A673 (cell line): ENCODE measurements around the gene RBM12. TPM values are rescaled to one million over a fixed set of nuclear protein-coding genes. Genes with fewer than 3 reads are reported as not detected.
A peak's percentile ranks its signal among the peaks of the same experiment; 100 is the strongest.

ENCODE experiments used
- BruUV-seq: library from RNA; stranded (reverse); fragments of 400-500 nt; replicated peaks from 2 replicates; lab custom pipeline; 2021; lab: Mats Ljungman, UMichigan
- CTCF ChIA-PET: fragments of 300-600 bp; sonication (Branson Sonifier 250); formaldehyde crosslinking; loops from one replicate; lab custom pipeline; 2022; ENCODE audit warnings: antibody characterized with exemption; lab: Charles Lee
- POLR2A ChIA-PET: fragments of 300-600 bp; sonication (Branson Sonifier 250); formaldehyde crosslinking; loops from one replicate; lab custom pipeline; 2022; ENCODE audit warnings: antibody characterized with exemption; ENCODE audit not compliant: low non-redundant PET; lab: Charles Lee
- DNase-seq: peaks from one replicate; pipeline ENCODE4 v3.0.0-alpha.2; 2015; ENCODE audit warnings: low spot score
- H3K27ac ChIP-seq: fragments of 200-600 bp; sonication (generic); 2 replicates; pipeline ENCODE4 v1.5.1; 2016; ENCODE audit warnings: mixed run types, low read depth, mild to moderate bottlenecking, mixed read lengths, antibody characterized with exemption, low read length; ENCODE audit not compliant: poor library complexity, severe bottlenecking
- H3K27me3 ChIP-seq: fragments of 200-600 bp; sonication (generic); replicated peaks from 2 replicates; pipeline ENCODE4 v1.6.1; 2017; ENCODE audit warnings: mixed run types, low read depth, mild to moderate bottlenecking, mixed read lengths, antibody characterized with exemption, low read length; ENCODE audit not compliant: insufficient read depth, poor library complexity
- H3K36me3 ChIP-seq: fragments of 200-600 bp; sonication (generic); 2 replicates; pipeline ENCODE4 v1.6.1; 2016; ENCODE audit warnings: mixed run types, mild to moderate bottlenecking, mixed read lengths, antibody characterized with exemption, low read length; ENCODE audit not compliant: insufficient read depth, poor library complexity, severe bottlenecking
- H3K4me1 ChIP-seq: fragments of 200-600 bp; sonication (generic); 2 replicates; pipeline ENCODE4 v1.6.1; 2017; ENCODE audit warnings: mixed run types, mild to moderate bottlenecking, mixed read lengths, antibody characterized with exemption, low read length; ENCODE audit not compliant: insufficient read depth, poor library complexity, severe bottlenecking
- H3K4me3 ChIP-seq: fragments of 200-600 bp; sonication (generic); 2 replicates; pipeline ENCODE4 v1.5.1; 2016; ENCODE audit warnings: low read depth, mixed run types, mild to moderate bottlenecking, mixed read lengths, low read length; ENCODE audit not compliant: poor library complexity, severe bottlenecking
- H3K9me3 ChIP-seq: fragments of 200-600 bp; sonication (generic); 2 replicates; pipeline ENCODE4 v1.6.1; 2016; ENCODE audit warnings: mixed run types, low read depth, mild to moderate bottlenecking, mixed read lengths, antibody characterized with exemption, low read length; ENCODE audit not compliant: poor library complexity, severe bottlenecking
- EZH2 ChIP-seq: fragments of 200-600 bp; sonication (generic); IDR thresholded peaks from 2 replicates; pipeline ENCODE4 v1.6.1; 2017; ENCODE audit warnings: borderline replicate concordance, low read depth, mild to moderate bottlenecking, mixed read lengths, antibody characterized with exemption, low read length; ENCODE audit not compliant: poor library complexity, severe bottlenecking
- intact Hi-C: fragments of 100-400 bp; cut with micrococcal nuclease; formaldehyde crosslinking; loops from one replicate; pipeline ENCODE4 v1.10.0; 2022; ENCODE audit not compliant: unreplicated experiment
- total RNA-seq: library from RNA; stranded (reverse); gene quantifications from 2 replicates; pipeline ENCODE4 v1.2.3, GENCODE V29; 2021
- TF ChIP-seq, protein P1 (sequence below): fragments of 300-800, 200-600 bp; sonication (generic); conservative IDR thresholded peaks from 2 replicates; pipeline ENCODE4 v1.5.1; 2017; ENCODE audit warnings: low read depth, mild to moderate bottlenecking, antibody characterized with exemption, low read length, moderate library complexity, mixed read lengths

The RBM12 gene
- total RNA-seq, 1 experiment from 2014 or later = 124 TPM

DNA sequence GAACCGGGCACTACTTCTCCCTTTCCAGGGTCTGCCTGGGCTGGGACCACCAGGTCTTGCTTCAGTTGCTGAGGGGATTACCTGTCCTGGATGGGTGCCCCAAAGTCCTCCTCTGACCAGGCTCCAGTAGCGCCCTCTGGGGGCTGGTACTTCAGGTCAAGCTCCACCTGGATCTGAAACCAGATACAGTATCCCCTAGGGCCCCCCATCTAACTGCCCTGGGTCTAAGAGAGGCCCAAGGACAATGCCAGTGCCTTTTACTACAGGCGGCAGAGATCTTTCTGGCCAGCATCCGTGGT lies 60.3 kb downstream of the RBM12 start:
- ChIA-PET POLR2A (interaction anchor here (0.6 kb wide), 1 partner anchor 9 kb away, joined by 8 read pairs; no protein-coding TSS in a partner anchor), CTCF (no interaction called here)

DNA sequence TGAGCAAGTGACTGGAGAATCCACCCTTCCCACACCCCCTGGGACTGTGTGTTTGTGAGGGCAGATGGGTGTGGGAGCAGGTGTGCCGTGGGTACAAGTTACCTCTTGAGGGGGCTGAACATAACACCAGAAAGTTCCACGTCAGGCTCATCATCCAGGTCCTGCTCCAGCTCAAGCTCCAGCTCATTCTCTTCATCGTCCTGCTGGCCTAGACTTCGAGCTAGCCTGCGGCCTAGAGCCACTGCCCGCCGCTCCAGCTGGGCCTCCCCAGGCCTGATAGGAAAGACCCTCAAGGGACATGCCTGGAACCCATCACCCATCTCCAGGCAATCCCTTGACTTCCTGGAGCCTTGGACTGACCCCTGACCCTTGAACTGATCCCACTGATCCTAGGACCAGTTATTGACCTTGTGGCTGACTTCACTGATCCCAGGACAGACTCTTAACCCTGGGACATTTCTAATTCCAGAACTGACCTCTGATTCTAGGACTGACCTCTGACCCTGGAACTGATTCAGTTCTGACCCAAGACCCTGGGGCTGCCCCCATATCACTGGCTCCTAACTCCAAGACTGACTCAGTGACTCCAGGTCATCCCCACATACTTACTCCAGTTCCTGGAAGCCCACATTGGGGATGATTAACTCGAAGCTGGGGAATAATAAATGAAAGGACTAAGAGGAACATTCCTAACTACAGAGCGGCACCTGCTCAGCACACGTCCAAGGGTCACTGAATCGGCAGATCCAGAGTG lies 60.8 kb downstream of the RBM12 start:
- Histone ChIP-seq H3K4me1 (peaks cover 11% of the 10 kb centered on the region), H3K36me3 (no peaks in the 10 kb centered on the region), H3K27ac (no peak overlapping the region), H3K4me3 (no peak overlapping the region), H3K27me3 (peaks cover 3% of the 10 kb centered on the region), H3K9me3 (no peaks in the 10 kb centered on the region)
- ChIA-PET CTCF (no interaction called here), POLR2A (no interaction called here)
- intact Hi-C loops = no loop called here
- TF ChIP-seq, protein P1, sequence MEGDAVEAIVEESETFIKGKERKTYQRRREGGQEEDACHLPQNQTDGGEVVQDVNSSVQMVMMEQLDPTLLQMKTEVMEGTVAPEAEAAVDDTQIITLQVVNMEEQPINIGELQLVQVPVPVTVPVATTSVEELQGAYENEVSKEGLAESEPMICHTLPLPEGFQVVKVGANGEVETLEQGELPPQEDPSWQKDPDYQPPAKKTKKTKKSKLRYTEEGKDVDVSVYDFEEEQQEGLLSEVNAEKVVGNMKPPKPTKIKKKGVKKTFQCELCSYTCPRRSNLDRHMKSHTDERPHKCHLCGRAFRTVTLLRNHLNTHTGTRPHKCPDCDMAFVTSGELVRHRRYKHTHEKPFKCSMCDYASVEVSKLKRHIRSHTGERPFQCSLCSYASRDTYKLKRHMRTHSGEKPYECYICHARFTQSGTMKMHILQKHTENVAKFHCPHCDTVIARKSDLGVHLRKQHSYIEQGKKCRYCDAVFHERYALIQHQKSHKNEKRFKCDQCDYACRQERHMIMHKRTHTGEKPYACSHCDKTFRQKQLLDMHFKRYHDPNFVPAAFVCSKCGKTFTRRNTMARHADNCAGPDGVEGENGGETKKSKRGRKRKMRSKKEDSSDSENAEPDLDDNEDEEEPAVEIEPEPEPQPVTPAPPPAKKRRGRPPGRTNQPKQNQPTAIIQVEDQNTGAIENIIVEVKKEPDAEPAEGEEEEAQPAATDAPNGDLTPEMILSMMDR = no peak
- TF ChIP-seq EZH2 = no peak
- DNase-seq = no peak
- no TSS peak for BruUV-seq

More for the DNA sequence above, 60.3 kb downstream of the RBM12 start:
- H3K36me3 ChIP-seq = no peaks in the 10 kb centered on the region
- TF ChIP-seq, protein P1 = peak; percentile 53
- TF ChIP-seq EZH2 = no peak
- peaks cover 3% of the 10 kb centered on the region for H3K27me3 ChIP-seq
- no peak overlapping the region for H3K27ac ChIP-seq
- H3K9me3 ChIP-seq = no peaks in the 10 kb centered on the region
- peaks cover 11% of the 10 kb centered on the region for H3K4me1 ChIP-seq
- no peak overlapping the region for H3K4me3 ChIP-seq
- BruUV-seq = no TSS peak
- intact Hi-C loops = no loop called here
- DNase-seq = no peak

DNA sequence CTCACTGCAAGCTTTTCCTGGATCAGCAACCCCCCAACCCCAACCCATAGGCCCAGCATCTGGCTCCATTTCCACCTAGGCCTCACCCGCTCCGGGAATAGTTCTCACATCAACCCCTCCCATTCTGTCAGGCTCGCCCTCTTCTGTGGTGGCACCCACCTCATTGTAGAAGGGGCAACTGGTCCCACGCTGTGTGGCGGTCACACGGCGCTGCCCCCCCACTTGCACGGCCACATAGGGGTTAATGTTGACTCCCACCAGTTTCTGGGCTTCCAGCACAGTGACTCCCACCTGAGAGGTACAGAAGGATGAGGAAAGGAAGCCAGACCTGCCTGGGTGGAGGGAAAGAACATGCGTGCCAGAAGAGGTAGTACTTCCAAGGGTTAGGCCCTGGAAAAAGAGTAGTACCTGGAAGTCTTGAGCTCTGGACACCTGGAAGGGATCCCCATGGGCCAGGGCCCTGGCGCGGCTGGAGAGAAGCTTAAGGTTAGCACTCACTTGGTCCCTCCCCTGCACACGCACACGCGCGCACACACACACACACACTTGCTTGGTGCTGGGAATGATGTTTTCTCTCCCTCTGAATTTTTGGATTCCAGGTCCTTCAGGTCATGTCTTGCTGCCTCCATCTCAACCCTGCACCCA lies 61.7 kb downstream of the RBM12 start:
- H3K27me3 ChIP-seq = peaks cover 3% of the 10 kb centered on the region
- no peak for DNase-seq
- no peaks in the 10 kb centered on the region for H3K9me3 ChIP-seq
- no TSS peak for BruUV-seq
- H3K4me1 ChIP-seq = peaks cover 11% of the 10 kb centered on the region
- CTCF ChIA-PET = no interaction called here
- no peak overlapping the region for H3K27ac ChIP-seq
- H3K4me3 ChIP-seq = no peak overlapping the region
- H3K36me3 ChIP-seq = no peaks in the 10 kb centered on the region
- POLR2A ChIA-PET = no interaction called here
- intact Hi-C loops = no loop called here
- TF ChIP-seq EZH2 = no peak
- TF ChIP-seq, protein P1 = no peak
